Measurements from ENCODE around the gene SLC7A11. TPM values are rescaled to one million over a fixed set of nuclear protein-coding genes. Genes with fewer than 3 reads are reported as not detected.
"Not testable (repeated sequence)": the region's sequence is repeated elsewhere in the genome, so short reads cannot be mapped to it uniquely, and the experiment has no call there.

The SLC7A11 gene
- polyA plus RNA-seq, 1 donor from 2014 or later = 0.46 TPM

DNA sequence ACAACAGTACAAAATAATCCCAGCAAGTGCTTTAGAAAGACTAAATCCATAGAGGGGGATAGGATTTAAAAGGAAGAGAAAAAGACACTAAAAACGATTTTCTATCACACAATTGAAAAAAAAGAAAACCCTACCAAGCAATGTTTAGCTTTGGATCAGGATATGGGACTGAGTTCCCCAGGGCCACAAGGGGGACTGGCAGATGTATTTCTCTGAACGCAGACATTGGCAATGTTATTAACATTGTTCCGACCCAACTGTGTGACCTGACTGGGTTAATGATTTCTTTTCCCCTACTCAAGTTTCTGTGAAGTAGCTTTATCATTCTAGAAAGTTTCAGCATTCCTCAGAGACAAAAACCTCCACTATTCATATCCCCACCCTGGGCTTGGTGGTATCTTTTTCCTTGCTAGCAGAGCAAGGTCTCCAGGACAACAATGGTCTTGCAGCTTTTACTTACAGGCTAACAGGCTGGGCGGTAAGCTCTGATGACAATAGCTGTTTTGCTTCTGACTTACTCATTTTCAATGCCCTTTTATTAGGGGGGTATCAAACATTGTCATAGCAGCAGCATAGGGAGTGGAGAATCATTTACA, 25.8 kb downstream of the SLC7A11 start:
- Histone ChIP-seq H3K27ac (ENCODE audit: low read length) (no peak overlapping the region), H3K27me3 (ENCODE audit: insufficient read depth, low read depth, low read length) (no peaks in the 10 kb centered on the region), H2AFZ (ENCODE audit: low read depth, low read length) (no peak overlapping the region)

DNA sequence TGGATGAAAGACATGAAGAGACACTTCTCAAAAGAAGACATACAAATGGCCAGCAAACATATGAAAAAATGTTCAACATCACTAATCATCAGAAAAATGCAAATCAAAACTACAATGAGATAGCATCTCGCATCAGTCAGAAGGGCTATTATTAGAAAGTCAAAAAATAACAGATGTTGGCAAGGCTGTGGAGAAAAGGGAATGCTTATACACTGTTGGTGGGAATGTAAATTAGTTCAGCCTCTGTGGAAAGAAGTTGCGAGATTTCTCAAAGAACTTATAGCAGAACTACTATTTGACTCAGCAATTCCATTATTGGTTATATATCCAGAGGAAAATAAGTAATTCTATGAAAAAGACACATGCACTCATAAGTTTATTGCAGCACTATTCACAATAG, 31.6 kb downstream of the SLC7A11 start:
- H3K36me3 ChIP-seq (ENCODE audit: insufficient read depth, low read length); H3K79me2 ChIP-seq (replicated peaks; ENCODE audit: insufficient read depth, low read length); H2AFZ ChIP-seq (ENCODE audit: low read depth, low read length); H3K27me3 ChIP-seq (ENCODE audit: insufficient read depth, low read depth, low read length); H3K9ac ChIP-seq (ENCODE audit: low read length); H4K20me1 ChIP-seq (ENCODE audit: insufficient read depth); H3F3A ChIP-seq (ENCODE audit: insufficient read depth, low read length, poor library complexity, severe bottlenecking); H3K27ac ChIP-seq (ENCODE audit: low read length); H3K9me2 ChIP-seq (ENCODE audit: insufficient read depth, low read length); H3K4me2 ChIP-seq (ENCODE audit: low read length); H3K4me3 ChIP-seq (ENCODE audit: low read length); H3K9me3 ChIP-seq (ENCODE audit: low read length): not testable (repeated sequence)

More for the DNA sequence above, 25.8 kb downstream of the SLC7A11 start:
- Histone ChIP-seq H3K9me2 (ENCODE audit: insufficient read depth, low read length) (no peaks in the 10 kb centered on the region), H3K4me2 (ENCODE audit: low read length) (no peak overlapping the region), H3K4me3 (ENCODE audit: low read length) (no peak overlapping the region), H3K9ac (ENCODE audit: low read length) (no peak overlapping the region), H3F3A (ENCODE audit: insufficient read depth, low read length, poor library complexity, severe bottlenecking) (no peaks in the 10 kb centered on the region), H3K36me3 (ENCODE audit: insufficient read depth, low read length) (no peaks in the 10 kb centered on the region), H3K9me3 (ENCODE audit: low read length) (no peaks in the 10 kb centered on the region), H4K20me1 (ENCODE audit: insufficient read depth) (no peaks in the 10 kb centered on the region), H3K79me2 (replicated peaks; ENCODE audit: insufficient read depth, low read length) (no peaks in the 10 kb centered on the region)
- TF ChIP-seq SMC3 (conservative IDR thresholded peaks at IDR 0.05; ENCODE audit: poor library complexity) (no peak), EP300 (conservative IDR thresholded peaks at IDR 0.05; ENCODE audit: poor library complexity, severe bottlenecking) (no peak), RAD21 (conservative IDR thresholded peaks at IDR 0.05) (no peak), EZH2 (IDR thresholded peaks at IDR 0.05; ENCODE audit: borderline replicate concordance, insufficient read depth, low read length, poor library complexity, severe bottlenecking) (no peak), POLR2AphosphoS5 (IDR thresholded peaks at IDR 0.05) (no peak), TAF1 (IDR thresholded peaks at IDR 0.05; ENCODE audit: low read depth) (no peak)
- TF ChIP-seq, protein P1, sequence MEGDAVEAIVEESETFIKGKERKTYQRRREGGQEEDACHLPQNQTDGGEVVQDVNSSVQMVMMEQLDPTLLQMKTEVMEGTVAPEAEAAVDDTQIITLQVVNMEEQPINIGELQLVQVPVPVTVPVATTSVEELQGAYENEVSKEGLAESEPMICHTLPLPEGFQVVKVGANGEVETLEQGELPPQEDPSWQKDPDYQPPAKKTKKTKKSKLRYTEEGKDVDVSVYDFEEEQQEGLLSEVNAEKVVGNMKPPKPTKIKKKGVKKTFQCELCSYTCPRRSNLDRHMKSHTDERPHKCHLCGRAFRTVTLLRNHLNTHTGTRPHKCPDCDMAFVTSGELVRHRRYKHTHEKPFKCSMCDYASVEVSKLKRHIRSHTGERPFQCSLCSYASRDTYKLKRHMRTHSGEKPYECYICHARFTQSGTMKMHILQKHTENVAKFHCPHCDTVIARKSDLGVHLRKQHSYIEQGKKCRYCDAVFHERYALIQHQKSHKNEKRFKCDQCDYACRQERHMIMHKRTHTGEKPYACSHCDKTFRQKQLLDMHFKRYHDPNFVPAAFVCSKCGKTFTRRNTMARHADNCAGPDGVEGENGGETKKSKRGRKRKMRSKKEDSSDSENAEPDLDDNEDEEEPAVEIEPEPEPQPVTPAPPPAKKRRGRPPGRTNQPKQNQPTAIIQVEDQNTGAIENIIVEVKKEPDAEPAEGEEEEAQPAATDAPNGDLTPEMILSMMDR (IDR thresholded peaks at IDR 0.05; ENCODE audit: poor library complexity, severe bottlenecking) = no peak

DNA sequence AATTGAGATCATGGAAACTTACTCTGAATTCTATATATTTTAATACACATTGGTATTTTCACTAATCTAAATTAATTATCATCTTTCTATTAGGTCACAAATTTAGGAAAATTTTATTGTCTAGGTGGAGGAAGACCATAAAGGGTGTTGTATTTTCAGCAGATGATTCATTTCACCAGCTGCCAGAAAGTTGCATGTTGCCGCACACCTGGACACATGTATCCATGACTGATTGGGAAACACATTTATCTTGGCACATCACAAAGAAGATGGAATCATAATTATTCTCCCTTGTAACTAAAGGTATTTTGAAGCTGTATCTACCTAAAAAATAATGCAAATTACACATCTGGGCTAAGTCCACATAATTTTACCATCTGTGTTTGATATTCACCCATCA, 33.1 kb downstream of the SLC7A11 start:
- Histone ChIP-seq H3F3A (ENCODE audit: insufficient read depth, low read length, poor library complexity, severe bottlenecking) (no peaks in the 10 kb centered on the region), H3K79me2 (replicated peaks; ENCODE audit: insufficient read depth, low read length) (no peaks in the 10 kb centered on the region), H2AFZ (ENCODE audit: low read depth, low read length) (no peak overlapping the region), H3K27ac (ENCODE audit: low read length) (no peak overlapping the region), H3K9ac (ENCODE audit: low read length) (no peak overlapping the region), H3K27me3 (ENCODE audit: insufficient read depth, low read depth, low read length) (no peaks in the 10 kb centered on the region), H3K4me3 (ENCODE audit: low read length) (no peak overlapping the region), H3K9me2 (ENCODE audit: insufficient read depth, low read length) (no peaks in the 10 kb centered on the region), H3K4me2 (ENCODE audit: low read length) (no peak overlapping the region), H3K9me3 (ENCODE audit: low read length) (no peaks in the 10 kb centered on the region), H3K36me3 (ENCODE audit: insufficient read depth, low read length) (no peaks in the 10 kb centered on the region), H4K20me1 (ENCODE audit: insufficient read depth) (no peaks in the 10 kb centered on the region)
- no peak for TF ChIP-seq EP300 (conservative IDR thresholded peaks at IDR 0.05; ENCODE audit: poor library complexity, severe bottlenecking)
- TF ChIP-seq SMC3 (conservative IDR thresholded peaks at IDR 0.05; ENCODE audit: poor library complexity) = no peak
- TF ChIP-seq, protein P1 (IDR thresholded peaks at IDR 0.05; ENCODE audit: poor library complexity, severe bottlenecking) = no peak
- TF ChIP-seq TAF1 (IDR thresholded peaks at IDR 0.05; ENCODE audit: low read depth) = no peak
- TF ChIP-seq, protein P2, sequence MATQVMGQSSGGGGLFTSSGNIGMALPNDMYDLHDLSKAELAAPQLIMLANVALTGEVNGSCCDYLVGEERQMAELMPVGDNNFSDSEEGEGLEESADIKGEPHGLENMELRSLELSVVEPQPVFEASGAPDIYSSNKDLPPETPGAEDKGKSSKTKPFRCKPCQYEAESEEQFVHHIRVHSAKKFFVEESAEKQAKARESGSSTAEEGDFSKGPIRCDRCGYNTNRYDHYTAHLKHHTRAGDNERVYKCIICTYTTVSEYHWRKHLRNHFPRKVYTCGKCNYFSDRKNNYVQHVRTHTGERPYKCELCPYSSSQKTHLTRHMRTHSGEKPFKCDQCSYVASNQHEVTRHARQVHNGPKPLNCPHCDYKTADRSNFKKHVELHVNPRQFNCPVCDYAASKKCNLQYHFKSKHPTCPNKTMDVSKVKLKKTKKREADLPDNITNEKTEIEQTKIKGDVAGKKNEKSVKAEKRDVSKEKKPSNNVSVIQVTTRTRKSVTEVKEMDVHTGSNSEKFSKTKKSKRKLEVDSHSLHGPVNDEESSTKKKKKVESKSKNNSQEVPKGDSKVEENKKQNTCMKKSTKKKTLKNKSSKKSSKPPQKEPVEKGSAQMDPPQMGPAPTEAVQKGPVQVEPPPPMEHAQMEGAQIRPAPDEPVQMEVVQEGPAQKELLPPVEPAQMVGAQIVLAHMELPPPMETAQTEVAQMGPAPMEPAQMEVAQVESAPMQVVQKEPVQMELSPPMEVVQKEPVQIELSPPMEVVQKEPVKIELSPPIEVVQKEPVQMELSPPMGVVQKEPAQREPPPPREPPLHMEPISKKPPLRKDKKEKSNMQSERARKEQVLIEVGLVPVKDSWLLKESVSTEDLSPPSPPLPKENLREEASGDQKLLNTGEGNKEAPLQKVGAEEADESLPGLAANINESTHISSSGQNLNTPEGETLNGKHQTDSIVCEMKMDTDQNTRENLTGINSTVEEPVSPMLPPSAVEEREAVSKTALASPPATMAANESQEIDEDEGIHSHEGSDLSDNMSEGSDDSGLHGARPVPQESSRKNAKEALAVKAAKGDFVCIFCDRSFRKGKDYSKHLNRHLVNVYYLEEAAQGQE (IDR thresholded peaks at IDR 0.05; ENCODE audit: borderline replicate concordance) = no peak
- TF ChIP-seq RAD21 (conservative IDR thresholded peaks at IDR 0.05) = no peak
- no peak for TF ChIP-seq POLR2AphosphoS5 (IDR thresholded peaks at IDR 0.05)
- TF ChIP-seq EZH2 (IDR thresholded peaks at IDR 0.05; ENCODE audit: borderline replicate concordance, insufficient read depth, low read length, poor library complexity, severe bottlenecking) = no peak
- TF ChIP-seq MXI1 (conservative IDR thresholded peaks at IDR 0.05; ENCODE audit: poor library complexity, severe bottlenecking) = no peak
